SK-N-SH (cell line): Measurements from ENCODE around the gene NPR1. TPM values are rescaled to one million over a fixed set of nuclear protein-coding genes. Genes with fewer than 3 reads are reported as not detected.

ENCODE experiments used
- CTCF ChIA-PET: fragments of 300-600, 350-600 bp; formaldehyde crosslinking; extraction: SDS; loops from one replicate; lab custom pipeline; 2021; lab: Yijun Ruan, JAX
- POLR2A ChIA-PET: fragments of 350-600 bp; sonication (Branson Sonifier 250); formaldehyde crosslinking; extraction: SDS; loops from one replicate; lab custom pipeline; 2020; ENCODE audit warnings: antibody characterized with exemption, inconsistent platforms; lab: Yijun Ruan, JAX
- DNase-seq: peaks from one replicate; pipeline ENCODE4 v3.0.0; 2012
- H2AFZ ChIP-seq: fragments of 200-600 bp; sonication (generic); 2 replicates; pipeline ENCODE4 v1.8.1; 2016; ENCODE audit warnings: antibody characterized with exemption, mild to moderate bottlenecking, low read depth
- H3F3A ChIP-seq: fragments of 200-600 bp; sonication (generic); replicated peaks from 2 replicates; pipeline ENCODE3; 2016; ENCODE audit warnings: antibody characterized with exemption, mild to moderate bottlenecking; ENCODE audit not compliant: insufficient read depth
- H3K27ac ChIP-seq, 2 experiments: fragments of 200-500 bp in 1 of 2; fragments of 200-600 bp in 1 of 2; sonication (Bioruptor generic) in 1 of 2; sonication (generic), shearing (Covaris generic) in 1 of 2; 2 replicates each; pipeline versions ENCODE4 v1.5.1 to v1.6.1; 2014 to 2016; ENCODE audit warnings: low read depth in 2 of 2, inconsistent platforms in 1 of 2, low read length in 1 of 2, mild to moderate bottlenecking in 1 of 2, mixed read lengths in 1 of 2
- H3K27me3 ChIP-seq: fragments of 200-600 bp; sonication (generic), shearing (Covaris generic); 2 replicates; pipeline ENCODE4 v1.6.1; 2016; ENCODE audit warnings: mixed run types; ENCODE audit not compliant: insufficient read depth
- H3K36me3 ChIP-seq, 2 experiments: fragments of 200-500 bp in 1 of 2; fragments of 200-600 bp in 1 of 2; sonication (Bioruptor generic) in 1 of 2; sonication (generic) in 1 of 2; replicated peaks in 1 of 2; 2 replicates each; pipeline versions ENCODE3 to v1.5.1; 2014 to 2016; ENCODE audit warnings: low read length in 1 of 2, mild to moderate bottlenecking in 1 of 2; ENCODE audit not compliant: insufficient read depth in 2 of 2, control insufficient read depth in 1 of 2
- H3K4me1 ChIP-seq, 2 experiments: fragments of 200-500 bp in 1 of 2; fragments of 200-600 bp in 1 of 2; sonication (Bioruptor generic) in 1 of 2; sonication (generic), shearing (Covaris generic) in 1 of 2; 2 replicates each; pipeline versions ENCODE4 v1.5.1 to v1.6.1; 2014 to 2016; ENCODE audit warnings: low read depth in 1 of 2, low read length in 1 of 2, mixed run types in 1 of 2; ENCODE audit not compliant: insufficient read depth in 2 of 2, control insufficient read depth in 1 of 2
- H3K4me2 ChIP-seq: fragments of 200-600 bp; sonication (generic), shearing (Covaris generic); 2 replicates; pipeline ENCODE4 v1.6.1; 2017; ENCODE audit warnings: mixed run types
- H3K4me3 ChIP-seq, 2 experiments: fragments of 200-500 bp in 1 of 2; fragments of 200-600 bp in 1 of 2; sonication (Bioruptor generic) in 1 of 2; sonication (generic), shearing (Covaris generic) in 1 of 2; 2 replicates each; pipeline versions ENCODE4 v1.5.1 to v1.8.1; 2014 to 2016; ENCODE audit warnings: low read depth in 2 of 2, inconsistent platforms in 1 of 2, low read length in 1 of 2, mild to moderate bottlenecking in 1 of 2, mixed read lengths in 1 of 2, moderate library complexity in 1 of 2
- H3K79me2 ChIP-seq: fragments of 200-600 bp; sonication (generic); 2 replicates; pipeline ENCODE4 v1.8.1; 2017; ENCODE audit warnings: mild to moderate bottlenecking; ENCODE audit not compliant: insufficient read depth
- H3K9ac ChIP-seq: fragments of 200-600 bp; sonication (generic); 2 replicates; pipeline ENCODE4 v1.6.1; 2017; ENCODE audit warnings: mixed run types
- H3K9me2 ChIP-seq: fragments of 200-600 bp; sonication (generic); 2 replicates; pipeline ENCODE4 v1.6.1; 2017; ENCODE audit warnings: mixed run types
- H3K9me3 ChIP-seq: fragments of 200-600 bp; sonication (generic); 2 replicates; pipeline ENCODE4 v1.6.1; 2017; ENCODE audit warnings: mixed run types, mild to moderate bottlenecking, moderate library complexity
- H4K20me1 ChIP-seq: fragments of 200-600 bp; sonication (generic); 2 replicates; pipeline ENCODE4 v1.6.1; 2017; ENCODE audit warnings: mild to moderate bottlenecking, mixed run types; ENCODE audit not compliant: insufficient read depth
- CHD2 ChIP-seq: fragments of 150-350 bp; IDR thresholded peaks from 2 replicates; pipeline ENCODE4 v1.6.1; 2018; ENCODE audit warnings: low read length; ENCODE audit not compliant: partially characterized antibody
- EZH2phosphoT487 ChIP-seq: fragments of 200-600 bp; sonication (generic); IDR thresholded peaks from 2 replicates; pipeline ENCODE4 v1.6.1; 2017; ENCODE audit warnings: low read depth, mixed run types, mild to moderate bottlenecking, antibody characterized with exemption, moderate library complexity, borderline replicate concordance
- FOSL2 ChIP-seq: IDR thresholded peaks from 2 replicates; pipeline ENCODE4 v1.4.0; 2012; ENCODE audit warnings: low read depth, mild to moderate bottlenecking, moderate library complexity, borderline replicate concordance
- FOXJ3 ChIP-seq: sonication (generic); formaldehyde crosslinking; IDR thresholded peaks from 2 replicates; pipeline ENCODE4 v1.5.1; 2020; ENCODE audit warnings: mild to moderate bottlenecking, missing genetic modification reagents
- GABPA ChIP-seq: IDR thresholded peaks from 2 replicates; pipeline ENCODE4 v1.4.0; 2012; ENCODE audit warnings: low read depth, mild to moderate bottlenecking
- GATA2 ChIP-seq: sonication (generic); formaldehyde crosslinking; IDR thresholded peaks from 2 replicates; pipeline ENCODE4 v1.5.0; 2020; ENCODE audit warnings: mild to moderate bottlenecking, missing genetic modification reagents
- IRF3 ChIP-seq: fragments of 150-350 bp; IDR thresholded peaks from 2 replicates; pipeline ENCODE4 v1.6.1; 2016; ENCODE audit warnings: mild to moderate bottlenecking, low read depth, low read length
- JUND ChIP-seq: IDR thresholded peaks from 2 replicates; pipeline ENCODE4 v1.4.0; 2012
- NFIC ChIP-seq: IDR thresholded peaks from 2 replicates; pipeline ENCODE4 v1.4.0; 2012; ENCODE audit warnings: borderline replicate concordance
- NRF1 ChIP-seq: IDR thresholded peaks from 2 replicates; pipeline ENCODE4 v1.6.1; 2012; ENCODE audit warnings: low read depth, mild to moderate bottlenecking, low read length
- POLR2AphosphoS5 ChIP-seq: IDR thresholded peaks from 2 replicates; pipeline ENCODE4 v1.6.1; 2012; ENCODE audit warnings: low read depth, low read length
- RAD21 ChIP-seq: IDR thresholded peaks from 2 replicates; pipeline ENCODE4 v1.6.1; 2012; ENCODE audit warnings: mild to moderate bottlenecking, low read length
- SIN3A ChIP-seq: IDR thresholded peaks from 2 replicates; pipeline ENCODE4 v1.6.1; 2012; ENCODE audit warnings: low read depth, mild to moderate bottlenecking, low read length, moderate library complexity, borderline replicate concordance
- SMC3 ChIP-seq: IDR thresholded peaks from 2 replicates; pipeline ENCODE4 v1.6.1; 2012; ENCODE audit warnings: low read depth, low read length, improper control_type of control experiment
- TAF1 ChIP-seq: IDR thresholded peaks from 2 replicates; pipeline ENCODE4 v1.6.1; 2012; ENCODE audit warnings: low read depth, mild to moderate bottlenecking, low read length, moderate library complexity, borderline replicate concordance
- TCF12 ChIP-seq: IDR thresholded peaks from 2 replicates; pipeline ENCODE4 v1.4.0; 2012
- YY1 ChIP-seq: IDR thresholded peaks from 2 replicates; pipeline ENCODE4 v1.4.0; 2012; ENCODE audit warnings: low read depth, mild to moderate bottlenecking
- WGBS: methylation state at CpG from one replicate; pipeline ENCODE4 v1.1.6; 2017; ENCODE audit warnings: low lambda C conversion rate; 5-methylcytosine and 5-hydroxymethylcytosine counted together
- polyA plus RNA-seq, 3 experiments: library from polyadenylated mRNA; depleted of rRNA; stranded (reverse); fragments of >200 nt; gene quantifications; 2 replicates each; pipeline ENCODE4 v1.2.3, GENCODE V29; 2012

The NPR1 gene
- polyA plus RNA-seq, 1 of the 3 experiments (the other 2 are of a cell fraction) = 0.12 TPM

- DNase-seq = no peak
- Histone ChIP-seq H3K4me2 (no peak overlapping the region), H3K4me3 (no peak overlapping the region), H3K27me3 (no peaks in the 10 kb centered on the region; the same call in 1 of the 2 replicates), H3K36me3 (no peaks in the 10 kb centered on the region), H3F3A (no peaks in the 10 kb centered on the region), H2AFZ (no peak overlapping the region), H3K9ac (no peak overlapping the region), H4K20me1 (no peaks in the 10 kb centered on the region), H3K4me1 (no peaks in the 10 kb centered on the region), H3K79me2 (no peaks in the 10 kb centered on the region), H3K9me2 (no peaks in the 10 kb centered on the region), H3K9me3 (no peaks in the 10 kb centered on the region), H3K27ac (no peak overlapping the region)
- TF ChIP-seq SMC3 (no peak), JUND (no peak), TAF1 (no peak), FOSL2 (no peak), NFIC (no peak), CHD2 (no peak), TCF12 (no peak), POLR2AphosphoS5 (no peak), YY1 (no peak), RAD21 (no peak), IRF3 (no peak)
- CTCF ChIA-PET = interaction anchor here (1.3 to 2.7 kb wide), 3 partner anchors 10 to 16 kb away, joined by 5 to 12 read pairs (median 5); partner anchors contain the start of gene NPR1
- 73% methylated on average over 14 of the region's 16 CpGs for WGBS
- POLR2A ChIA-PET = no interaction called here
Observed at GRCh38 chr1:153687346-153688125, 9.0 kb downstream of the NPR1 start.

GRCh38 chr1:153688276-153688675 is 9.8 kb downstream of the NPR1 start:
- WGBS = 80% methylated on average over 7 of the region's 7 CpGs
- no peak for DNase-seq
- CTCF ChIA-PET = interaction anchor here (1.3 to 1.8 kb wide), 3 partner anchors 9 to 16 kb away, joined by 5 to 14 read pairs (median 5); partner anchors contain the start of gene NPR1
- no peak overlapping the region for H3K27ac ChIP-seq
- H3K79me2 ChIP-seq = no peaks in the 10 kb centered on the region
- no peaks in the 10 kb centered on the region for H3K9me2 ChIP-seq
- no peak overlapping the region for H3K4me3 ChIP-seq
- no peaks in the 10 kb centered on the region; the same call in 1 of the 2 replicates for H3K27me3 ChIP-seq
- H3K4me2 ChIP-seq = no peak overlapping the region
- H3K9me3 ChIP-seq = no peaks in the 10 kb centered on the region
- no peak overlapping the region for H2AFZ ChIP-seq
- H3K36me3 ChIP-seq = no peaks in the 10 kb centered on the region
- no peaks in the 10 kb centered on the region for H3F3A ChIP-seq
- H4K20me1 ChIP-seq = no peaks in the 10 kb centered on the region
- H3K9ac ChIP-seq = no peak overlapping the region
- TF ChIP-seq SIN3A = no peak
- TF ChIP-seq FOSL2 = no peak
- TF ChIP-seq GATA2 = no peak
- TF ChIP-seq EZH2phosphoT487 = no peak
- TF ChIP-seq GABPA = no peak
- no peak for TF ChIP-seq NFIC
- TF ChIP-seq JUND = no peak
- no peak for TF ChIP-seq FOXJ3 (CRISPR knock-in tag)
- TF ChIP-seq NRF1 = no peak
- no peak for TF ChIP-seq CHD2
- no peak for TF ChIP-seq IRF3
- no peak for TF ChIP-seq RAD21
- POLR2A ChIA-PET = no interaction called here
- H3K4me1 ChIP-seq = no peaks in the 10 kb centered on the region; a peak in 1 of 4 replicates
